Mammary epithelial cell (primary cell): ENCODE measurements around the gene IL12RB2.

Experiments used
- CTCF ChIP-seq, 2 donors: IDR thresholded peaks in 1 of 2; conservative IDR thresholded peaks in 1 of 2; 2 replicates each; pipeline ENCODE4 v1.5.1; 2011 to 2012; ENCODE audit warnings: inconsistent platforms in 2 of 2, low read length in 2 of 2, mild to moderate bottlenecking in 2 of 2, control low read depth in 1 of 2, low read depth in 1 of 2; ENCODE audit not compliant: insufficient read depth in 1 of 2; ENCODE audit errors: extremely low read depth in 1 of 2
- EZH2 ChIP-seq: IDR thresholded peaks from 2 replicates; pipeline ENCODE4 v1.6.1; 2012; ENCODE audit warnings: low read length, inconsistent platforms, borderline replicate concordance

GRCh38 chr1:67383999-67384638 is 76.4 kb downstream of the IL12RB2 start:
- no peak for TF ChIP-seq CTCF (conservative IDR thresholded peaks at IDR 0.05 in 1 of 2, IDR thresholded peaks at IDR 0.05 in 1 of 2; ENCODE audit: extremely low read depth in 1 of 2, insufficient read depth in 1 of 2, low read depth in 1 of 2, low read length in 2 of 2)
- TF ChIP-seq EZH2 = no peak
